A673 (cell line): ENCODE data around the gene PARP12. TPM values are rescaled to one million over a fixed set of nuclear protein-coding genes. Genes with fewer than 3 reads are reported as not detected.
A peak's percentile ranks its signal among the peaks of the same experiment; 100 is the strongest.

ENCODE experiments used
- BruUV-seq: library from RNA; stranded (reverse); fragments of 400-500 nt; replicated peaks from 2 replicates; lab custom pipeline; 2021; lab: Mats Ljungman, UMichigan
- CTCF ChIA-PET: fragments of 300-600 bp; sonication (Branson Sonifier 250); formaldehyde crosslinking; loops from one replicate; lab custom pipeline; 2022; ENCODE audit warnings: antibody characterized with exemption; lab: Charles Lee
- POLR2A ChIA-PET: fragments of 300-600 bp; sonication (Branson Sonifier 250); formaldehyde crosslinking; loops from one replicate; lab custom pipeline; 2022; ENCODE audit warnings: antibody characterized with exemption; ENCODE audit not compliant: low non-redundant PET; lab: Charles Lee
- DNase-seq: peaks from one replicate; pipeline ENCODE4 v3.0.0-alpha.2; 2015; ENCODE audit warnings: low spot score
- H3K27ac ChIP-seq: fragments of 200-600 bp; sonication (generic); 2 replicates; pipeline ENCODE4 v1.5.1; 2016; ENCODE audit warnings: mixed run types, low read depth, mild to moderate bottlenecking, mixed read lengths, antibody characterized with exemption, low read length; ENCODE audit not compliant: poor library complexity, severe bottlenecking
- H3K27me3 ChIP-seq: fragments of 200-600 bp; sonication (generic); replicated peaks from 2 replicates; pipeline ENCODE4 v1.6.1; 2017; ENCODE audit warnings: mixed run types, low read depth, mild to moderate bottlenecking, mixed read lengths, antibody characterized with exemption, low read length; ENCODE audit not compliant: insufficient read depth, poor library complexity
- H3K36me3 ChIP-seq: fragments of 200-600 bp; sonication (generic); 2 replicates; pipeline ENCODE4 v1.6.1; 2016; ENCODE audit warnings: mixed run types, mild to moderate bottlenecking, mixed read lengths, antibody characterized with exemption, low read length; ENCODE audit not compliant: insufficient read depth, poor library complexity, severe bottlenecking
- H3K4me1 ChIP-seq: fragments of 200-600 bp; sonication (generic); 2 replicates; pipeline ENCODE4 v1.6.1; 2017; ENCODE audit warnings: mixed run types, mild to moderate bottlenecking, mixed read lengths, antibody characterized with exemption, low read length; ENCODE audit not compliant: insufficient read depth, poor library complexity, severe bottlenecking
- H3K4me3 ChIP-seq: fragments of 200-600 bp; sonication (generic); 2 replicates; pipeline ENCODE4 v1.5.1; 2016; ENCODE audit warnings: low read depth, mixed run types, mild to moderate bottlenecking, mixed read lengths, low read length; ENCODE audit not compliant: poor library complexity, severe bottlenecking
- H3K9me3 ChIP-seq: fragments of 200-600 bp; sonication (generic); 2 replicates; pipeline ENCODE4 v1.6.1; 2016; ENCODE audit warnings: mixed run types, low read depth, mild to moderate bottlenecking, mixed read lengths, antibody characterized with exemption, low read length; ENCODE audit not compliant: poor library complexity, severe bottlenecking
- EZH2 ChIP-seq: fragments of 200-600 bp; sonication (generic); IDR thresholded peaks from 2 replicates; pipeline ENCODE4 v1.6.1; 2017; ENCODE audit warnings: borderline replicate concordance, low read depth, mild to moderate bottlenecking, mixed read lengths, antibody characterized with exemption, low read length; ENCODE audit not compliant: poor library complexity, severe bottlenecking
- intact Hi-C: fragments of 100-400 bp; cut with micrococcal nuclease; formaldehyde crosslinking; loops from one replicate; pipeline ENCODE4 v1.10.0; 2022; ENCODE audit not compliant: unreplicated experiment
- total RNA-seq: library from RNA; stranded (reverse); gene quantifications from 2 replicates; pipeline ENCODE4 v1.2.3, GENCODE V29; 2021
- TF ChIP-seq, protein P1 (sequence below): fragments of 300-800, 200-600 bp; sonication (generic); conservative IDR thresholded peaks from 2 replicates; pipeline ENCODE4 v1.5.1; 2017; ENCODE audit warnings: low read depth, mild to moderate bottlenecking, antibody characterized with exemption, low read length, moderate library complexity, mixed read lengths

PARP12 gene
- total RNA-seq, 1 experiment from 2014 or later: 17.8 TPM

DNA sequence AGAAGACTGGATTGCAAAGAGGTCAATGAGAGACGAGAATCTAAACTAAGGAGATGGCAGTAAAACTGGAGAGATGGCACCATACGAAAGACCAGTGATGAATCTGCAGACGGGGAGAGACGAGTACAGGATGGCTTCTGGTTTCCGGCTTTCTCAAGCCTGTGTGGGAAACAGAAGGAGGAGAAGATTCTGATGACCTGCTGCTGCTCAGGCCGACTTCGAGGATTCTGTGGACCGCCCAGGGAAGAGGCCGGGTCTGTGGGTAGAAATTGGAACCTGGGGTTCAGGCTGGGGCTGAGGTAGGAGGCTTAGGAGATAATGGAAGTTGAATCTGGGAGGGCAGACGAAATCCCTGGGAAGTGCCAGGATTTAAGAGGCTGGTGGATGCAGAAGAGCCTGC, 48.6 kb downstream of the PARP12 start:
- no TSS peak for BruUV-seq
- CTCF ChIA-PET: no interaction called here
- no peak for TF ChIP-seq EZH2
- TF ChIP-seq, protein P1, sequence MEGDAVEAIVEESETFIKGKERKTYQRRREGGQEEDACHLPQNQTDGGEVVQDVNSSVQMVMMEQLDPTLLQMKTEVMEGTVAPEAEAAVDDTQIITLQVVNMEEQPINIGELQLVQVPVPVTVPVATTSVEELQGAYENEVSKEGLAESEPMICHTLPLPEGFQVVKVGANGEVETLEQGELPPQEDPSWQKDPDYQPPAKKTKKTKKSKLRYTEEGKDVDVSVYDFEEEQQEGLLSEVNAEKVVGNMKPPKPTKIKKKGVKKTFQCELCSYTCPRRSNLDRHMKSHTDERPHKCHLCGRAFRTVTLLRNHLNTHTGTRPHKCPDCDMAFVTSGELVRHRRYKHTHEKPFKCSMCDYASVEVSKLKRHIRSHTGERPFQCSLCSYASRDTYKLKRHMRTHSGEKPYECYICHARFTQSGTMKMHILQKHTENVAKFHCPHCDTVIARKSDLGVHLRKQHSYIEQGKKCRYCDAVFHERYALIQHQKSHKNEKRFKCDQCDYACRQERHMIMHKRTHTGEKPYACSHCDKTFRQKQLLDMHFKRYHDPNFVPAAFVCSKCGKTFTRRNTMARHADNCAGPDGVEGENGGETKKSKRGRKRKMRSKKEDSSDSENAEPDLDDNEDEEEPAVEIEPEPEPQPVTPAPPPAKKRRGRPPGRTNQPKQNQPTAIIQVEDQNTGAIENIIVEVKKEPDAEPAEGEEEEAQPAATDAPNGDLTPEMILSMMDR: no peak

DNA sequence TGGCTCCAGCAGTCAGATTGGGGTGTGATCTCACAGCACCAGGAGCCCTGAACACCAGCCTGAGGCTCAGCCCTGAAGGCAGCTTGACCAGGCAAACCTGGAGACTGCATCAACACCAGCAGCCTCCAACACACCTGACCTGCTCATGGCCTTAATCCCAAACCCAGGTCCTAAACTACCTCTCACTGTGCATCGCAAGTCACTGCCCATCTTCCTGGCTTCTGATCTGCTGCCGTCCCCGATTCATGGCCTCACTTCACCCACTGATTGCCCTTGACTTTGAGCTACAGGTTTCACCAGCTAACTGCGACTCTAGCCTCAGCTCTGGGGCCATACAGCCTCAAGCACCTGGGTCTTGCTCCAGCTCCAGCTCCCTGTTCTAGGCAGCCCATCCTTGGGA, 49.1 kb downstream of the PARP12 start:
- CTCF ChIA-PET: no interaction called here
- Histone ChIP-seq H3K27me3 (no peaks in the 10 kb centered on the region), H3K4me3 (no peak overlapping the region), H3K27ac (no peak overlapping the region), H3K9me3 (no peaks in the 10 kb centered on the region), H3K36me3 (no peaks in the 10 kb centered on the region), H3K4me1 (peaks cover 6% of the 10 kb centered on the region)
- POLR2A ChIA-PET: no interaction called here
- BruUV-seq: no TSS peak
- intact Hi-C loops: no loop called here
- no peak for DNase-seq
- TF ChIP-seq EZH2: no peak
- TF ChIP-seq, protein P1: no peak

More for the DNA sequence above, 48.6 kb downstream of the PARP12 start:
- Histone ChIP-seq H3K9me3 (no peaks in the 10 kb centered on the region), H3K4me1 (peaks cover 6% of the 10 kb centered on the region), H3K4me3 (no peak overlapping the region), H3K27ac (no peak overlapping the region), H3K36me3 (no peaks in the 10 kb centered on the region), H3K27me3 (no peaks in the 10 kb centered on the region)
- intact Hi-C loops: no loop called here
- POLR2A ChIA-PET: no interaction called here
- no peak for DNase-seq

DNA sequence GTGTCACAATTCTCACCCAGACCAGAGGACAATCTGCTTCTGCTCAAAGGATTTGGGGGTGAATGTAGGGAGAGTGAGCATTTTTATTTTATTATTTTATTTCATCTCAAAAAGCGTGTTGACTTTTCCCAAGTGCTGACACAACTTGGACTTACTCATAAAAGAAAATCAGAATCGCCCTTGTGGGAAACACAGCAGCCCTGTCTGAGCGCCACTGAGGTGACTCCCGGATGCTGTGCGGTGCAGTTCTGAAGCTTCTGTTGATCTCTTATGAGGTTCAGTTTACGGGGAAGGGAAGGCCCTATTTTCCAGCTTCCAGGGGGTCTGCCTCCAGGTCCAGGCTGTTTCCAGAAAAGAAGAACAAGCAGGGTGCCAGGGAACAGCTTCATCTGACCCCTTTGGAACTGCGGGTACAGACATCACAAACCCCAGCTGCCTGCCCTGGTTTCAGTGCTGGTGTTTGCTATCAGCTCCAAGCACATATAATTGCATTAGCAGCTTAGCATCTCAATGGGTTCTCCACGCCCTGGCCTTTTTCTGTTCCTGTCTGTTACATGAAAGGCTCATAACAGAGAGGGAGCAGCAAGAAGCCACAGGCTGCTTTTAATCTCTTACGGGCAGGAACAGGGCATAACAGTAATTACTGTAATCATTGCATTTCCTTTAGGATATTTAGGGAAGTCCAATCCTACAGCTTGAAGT, 52.4 kb downstream of the PARP12 start:
- H3K4me1 ChIP-seq: peaks cover 6% of the 10 kb centered on the region
- BruUV-seq: no TSS peak
- POLR2A ChIA-PET: no interaction called here
- no peak for TF ChIP-seq EZH2
- TF ChIP-seq, protein P1: no peak
- intact Hi-C loops: no loop called here
- H3K36me3 ChIP-seq: no peaks in the 10 kb centered on the region
- no peak overlapping the region for H3K4me3 ChIP-seq
- no peaks in the 10 kb centered on the region for H3K9me3 ChIP-seq
- peak; percentile 60 for DNase-seq
- no peak overlapping the region for H3K27ac ChIP-seq
- no peaks in the 10 kb centered on the region for H3K27me3 ChIP-seq
- CTCF ChIA-PET: no interaction called here
